ENCODE results near the gene LSM14B.

LSM14B gene

DNA sequence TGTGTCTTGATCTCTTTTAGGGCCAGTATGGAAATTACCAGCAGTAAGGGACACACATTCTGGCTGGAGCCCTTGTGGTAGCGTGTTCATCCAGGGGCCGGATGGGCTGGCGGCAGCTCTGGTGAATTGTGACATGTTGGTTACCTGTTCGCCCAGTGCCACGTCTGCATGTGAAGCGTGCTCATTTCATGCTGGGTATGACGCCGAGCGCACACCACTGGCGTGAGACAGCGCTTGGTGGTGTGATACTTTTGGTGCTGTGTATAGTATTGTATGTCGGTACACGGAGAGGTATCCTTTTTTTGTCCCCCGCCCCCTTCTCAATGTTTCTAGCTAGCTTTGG is 56.9 kb downstream of the LSM14B start:
- no peak overlapping the region for H3K27ac ChIP-seq
- TF ChIP-seq ZFX (IDR thresholded peaks at IDR 0.05; ENCODE audit: borderline replicate concordance) = no peak
- TF ChIP-seq, protein P1, sequence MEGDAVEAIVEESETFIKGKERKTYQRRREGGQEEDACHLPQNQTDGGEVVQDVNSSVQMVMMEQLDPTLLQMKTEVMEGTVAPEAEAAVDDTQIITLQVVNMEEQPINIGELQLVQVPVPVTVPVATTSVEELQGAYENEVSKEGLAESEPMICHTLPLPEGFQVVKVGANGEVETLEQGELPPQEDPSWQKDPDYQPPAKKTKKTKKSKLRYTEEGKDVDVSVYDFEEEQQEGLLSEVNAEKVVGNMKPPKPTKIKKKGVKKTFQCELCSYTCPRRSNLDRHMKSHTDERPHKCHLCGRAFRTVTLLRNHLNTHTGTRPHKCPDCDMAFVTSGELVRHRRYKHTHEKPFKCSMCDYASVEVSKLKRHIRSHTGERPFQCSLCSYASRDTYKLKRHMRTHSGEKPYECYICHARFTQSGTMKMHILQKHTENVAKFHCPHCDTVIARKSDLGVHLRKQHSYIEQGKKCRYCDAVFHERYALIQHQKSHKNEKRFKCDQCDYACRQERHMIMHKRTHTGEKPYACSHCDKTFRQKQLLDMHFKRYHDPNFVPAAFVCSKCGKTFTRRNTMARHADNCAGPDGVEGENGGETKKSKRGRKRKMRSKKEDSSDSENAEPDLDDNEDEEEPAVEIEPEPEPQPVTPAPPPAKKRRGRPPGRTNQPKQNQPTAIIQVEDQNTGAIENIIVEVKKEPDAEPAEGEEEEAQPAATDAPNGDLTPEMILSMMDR (IDR thresholded peaks at IDR 0.05) = no peak

DNA sequence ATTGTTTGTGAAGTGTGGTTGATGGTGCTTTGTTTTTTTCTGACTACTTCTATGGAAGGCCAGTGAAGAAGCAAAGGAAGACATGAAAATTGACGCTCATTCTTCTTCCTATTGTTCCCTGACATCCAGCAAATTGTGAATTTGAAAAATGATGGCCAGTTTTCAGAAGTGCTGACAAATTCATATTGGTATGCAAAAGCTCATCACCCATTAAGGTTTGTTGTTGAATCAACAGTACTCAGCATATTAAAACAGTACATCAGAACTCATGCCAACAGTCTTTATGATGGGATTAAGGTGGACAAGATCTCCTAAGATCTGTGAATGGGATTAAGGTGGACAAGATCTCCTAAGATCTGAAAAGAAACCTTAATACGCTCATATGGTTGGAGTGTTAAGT is 59.5 kb downstream of the LSM14B start:
- peak overlapping the region; percentile 86 for H3K27ac ChIP-seq
- TF ChIP-seq ZFX (IDR thresholded peaks at IDR 0.05; ENCODE audit: borderline replicate concordance) = no peak
- TF ChIP-seq, protein P1 (IDR thresholded peaks at IDR 0.05) = no peak

DNA sequence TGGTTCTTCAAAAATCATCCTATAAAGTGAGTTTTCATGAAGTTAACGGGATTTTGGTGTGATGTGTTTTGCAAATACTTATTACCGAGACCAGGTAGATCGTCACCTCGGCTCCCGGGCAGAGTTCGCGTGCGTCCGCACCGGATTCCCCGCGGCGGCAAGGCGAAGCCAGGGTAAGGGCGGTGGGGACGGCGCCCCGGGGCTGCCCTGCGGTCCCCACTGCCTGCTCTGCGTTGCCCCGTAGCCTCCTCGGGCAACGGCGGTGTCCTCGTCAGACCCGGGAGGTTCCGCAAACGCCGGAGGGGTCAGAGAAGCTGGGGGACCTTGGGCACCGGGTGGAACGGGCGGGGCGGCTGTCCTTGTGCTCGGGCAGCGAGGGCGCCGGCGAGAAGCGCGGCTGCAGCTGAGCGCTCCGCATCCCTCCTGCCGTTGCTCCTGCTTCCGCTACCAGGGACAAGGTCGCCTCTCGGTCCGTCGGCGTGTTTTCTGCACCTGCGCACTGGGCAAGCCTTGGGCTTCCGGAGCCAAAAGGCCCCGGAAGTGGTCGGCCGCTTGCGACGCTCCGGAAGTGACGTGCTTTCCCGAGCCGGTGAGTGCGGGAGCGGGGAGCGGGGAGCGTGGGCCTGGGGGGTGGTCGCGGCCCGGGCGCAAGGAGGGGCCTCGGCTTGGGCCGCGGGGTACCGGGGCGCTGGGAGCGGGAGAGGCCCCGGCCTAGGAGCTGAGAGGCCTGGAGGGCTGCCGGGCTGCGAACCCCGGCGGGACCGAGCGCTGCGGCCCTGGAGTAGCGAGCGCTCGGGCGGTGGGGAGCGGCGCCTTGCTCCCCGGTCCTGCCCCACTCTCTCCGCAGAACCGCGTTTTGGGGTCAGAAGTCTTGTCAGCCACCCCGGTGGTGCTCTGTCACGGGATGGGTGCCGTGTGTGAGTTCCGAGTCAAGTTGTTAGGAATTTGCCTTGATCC is 60.5 kb downstream of the LSM14B start, which contains the start of gene MTG2:
MTG2 (plus strand) TSS at position 560 of the 957 bp plus-strand sequence. CDS start 10,393 bp downstream, outside the sequence.
- TF ChIP-seq ZFX (IDR thresholded peaks at IDR 0.05; ENCODE audit: borderline replicate concordance) = no peak
- TF ChIP-seq, protein P1 (IDR thresholded peaks at IDR 0.05) = no peak

DNA sequence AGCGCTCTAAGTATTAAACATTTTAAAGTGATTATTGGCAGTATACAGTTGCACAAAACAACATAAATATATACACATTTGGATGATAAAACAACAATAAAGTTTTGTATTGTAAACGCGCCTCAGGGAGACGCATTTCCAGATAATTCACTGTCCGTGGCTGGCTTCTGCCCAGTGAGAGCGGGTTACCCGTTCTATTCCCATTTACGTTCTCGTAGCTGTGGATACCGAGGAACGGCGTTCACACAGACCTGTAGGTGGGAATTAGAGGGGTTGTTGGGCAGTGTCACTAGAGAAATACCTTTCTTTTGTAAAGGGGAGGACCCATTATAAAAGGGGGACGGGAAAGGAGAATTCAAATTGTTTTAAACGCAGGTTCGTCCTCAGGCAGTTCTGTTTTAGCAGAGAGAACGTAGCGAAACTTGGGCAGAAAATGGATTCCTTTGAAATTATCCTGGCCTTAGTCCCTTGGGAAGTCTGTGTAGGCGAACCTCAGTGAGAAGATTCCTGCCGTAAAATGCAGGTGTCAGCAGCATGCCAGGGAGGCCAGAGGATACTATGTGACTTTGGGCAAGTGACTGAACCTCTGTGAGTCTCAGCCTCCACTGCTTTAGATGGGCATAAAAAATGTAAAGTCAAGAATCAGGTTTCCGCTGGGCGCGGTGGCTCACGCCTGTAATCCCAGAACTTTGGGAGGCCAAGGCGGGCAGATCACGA is 61.3 kb downstream of the LSM14B start:
- H3K27ac ChIP-seq = peak overlapping the region; percentile 86
- TF ChIP-seq ZFX (IDR thresholded peaks at IDR 0.05; ENCODE audit: borderline replicate concordance) = no peak
- TF ChIP-seq, protein P1 (IDR thresholded peaks at IDR 0.05) = no peak

More for the DNA sequence above, 60.5 kb downstream of the LSM14B start, which contains the start of gene MTG2:
- H3K27ac ChIP-seq = peak within 1 kb of the TSS; percentile 86
